ENCODE data around the gene GNAL.

- TF ChIP-seq POLR2AphosphoS5 (IDR thresholded peaks at IDR 0.05; ENCODE audit: borderline replicate concordance, low read depth, low read length) = no peak
- no peak for TF ChIP-seq EZH2 (IDR thresholded peaks at IDR 0.05)
- no peak for TF ChIP-seq FOXP2 (optimal IDR thresholded peaks at IDR 0.05; ENCODE audit: control extremely low read depth, extremely low read length, insufficient read depth)
Observed at GRCh38 chr18:11672198-11672597, 16.9 kb upstream of the GNAL start.
